Stimulated activated CD8-positive, alpha-beta memory T cell treated with anti-CD3 and anti-CD28 coated beads, Interleukin-7, amount 100 ng/mL, for 48 hours (primary cell): ENCODE results near the gene OOSP4A.
"Not testable (repeated sequence)": the region's sequence is repeated elsewhere in the genome, so short reads cannot be mapped to it uniquely, and the experiment has no call there.

Experiments
- DNase-seq, 2 donors: peaks; one replicate each; pipeline ENCODE4 v3.0.0-alpha.2; 2020; ENCODE audit warnings: low read depth in 1 of 2; ENCODE audit errors: extremely low read depth in 1 of 2

Gene OOSP4A

DNA sequence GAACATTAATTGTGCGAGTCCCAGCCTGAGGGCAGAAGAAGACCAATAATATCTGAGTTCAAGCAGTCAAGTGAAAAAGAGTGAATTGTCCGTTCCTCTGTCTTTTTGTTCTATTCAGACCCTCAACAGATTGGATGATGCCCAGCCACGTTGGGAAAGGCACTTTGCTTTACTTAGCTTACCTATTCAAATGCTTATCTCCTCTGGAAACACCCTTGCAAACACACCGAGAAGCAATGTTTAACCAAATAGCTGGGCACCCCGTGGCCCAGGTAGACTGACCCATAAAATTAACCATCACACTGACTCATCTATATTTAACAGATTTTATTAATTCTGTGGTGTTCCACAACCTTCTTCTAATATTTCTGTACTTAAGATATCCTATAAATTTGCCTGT, 9.3 kb downstream of the OOSP4A start:
- DNase-seq, result no peak

DNA sequence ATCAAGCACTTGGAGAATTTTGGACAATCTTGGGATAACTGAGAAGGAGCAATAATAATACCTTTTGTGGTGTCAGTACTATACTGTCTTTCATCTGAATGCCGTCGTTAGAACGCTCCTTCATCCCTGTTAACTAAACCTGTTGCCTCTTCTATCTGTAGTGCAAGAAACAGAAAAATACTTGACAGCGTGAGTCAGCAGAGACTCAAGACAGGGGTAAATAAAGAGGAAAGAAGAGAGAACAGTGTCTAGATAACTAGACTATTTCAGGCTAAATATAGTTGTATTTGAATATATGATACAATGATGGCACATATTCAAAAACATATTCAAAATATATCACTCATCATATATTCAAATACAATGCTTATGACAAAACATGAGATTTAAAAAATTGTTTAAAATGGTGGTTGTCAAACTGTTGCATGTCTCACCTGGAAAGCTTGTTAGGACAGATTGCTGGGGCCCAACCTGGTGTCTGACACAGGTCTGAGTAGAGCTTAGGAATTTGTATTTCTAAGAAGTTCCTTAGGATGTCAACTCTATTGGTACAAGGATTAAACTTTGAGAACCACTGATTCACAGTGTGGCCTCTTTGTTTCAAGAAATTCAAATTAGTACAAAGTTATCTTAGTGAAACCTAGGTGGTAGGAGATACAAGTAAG, 17.4 kb downstream of the OOSP4A start:
- no peak for DNase-seq

DNA sequence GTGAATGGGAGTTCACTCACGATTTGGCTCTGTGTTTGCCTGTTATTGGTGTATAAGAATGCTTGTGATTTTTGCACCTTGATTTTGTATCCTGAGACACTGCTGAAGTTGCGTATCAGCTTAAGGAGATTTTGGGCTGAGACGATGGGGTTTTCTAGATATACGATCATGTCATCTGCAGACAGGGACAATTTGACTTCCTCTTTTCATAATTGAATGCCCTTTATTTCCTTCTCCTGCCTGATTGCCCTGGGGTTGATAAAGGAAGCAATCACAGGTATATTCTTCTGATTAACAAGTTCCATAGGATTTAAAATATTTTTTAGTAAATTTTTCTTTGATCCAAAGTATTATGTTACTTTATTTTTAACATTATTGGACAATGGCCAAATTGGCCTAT, 18.2 kb downstream of the OOSP4A start:
- not testable (repeated sequence) for DNase-seq

DNA sequence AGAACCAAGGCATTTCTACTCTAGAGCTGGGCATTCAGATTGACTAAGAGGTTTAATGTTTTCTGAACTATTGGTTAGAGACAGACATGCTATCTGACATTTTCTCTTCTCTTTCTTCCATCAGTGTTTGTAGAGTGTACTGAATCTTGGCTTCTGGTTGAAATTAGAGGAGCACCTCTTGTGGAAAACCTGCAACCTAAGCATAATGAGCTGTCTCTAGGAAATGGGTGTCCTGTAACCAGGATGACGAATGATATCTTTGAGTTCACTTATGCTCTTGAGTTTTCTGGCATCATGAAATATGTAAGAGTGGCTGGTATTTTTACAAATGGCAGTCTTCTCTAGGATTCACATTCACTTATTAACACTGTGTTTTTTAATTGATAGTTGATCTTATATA, 19.4 kb downstream of the OOSP4A start:
- DNase-seq, result no peak

DNA sequence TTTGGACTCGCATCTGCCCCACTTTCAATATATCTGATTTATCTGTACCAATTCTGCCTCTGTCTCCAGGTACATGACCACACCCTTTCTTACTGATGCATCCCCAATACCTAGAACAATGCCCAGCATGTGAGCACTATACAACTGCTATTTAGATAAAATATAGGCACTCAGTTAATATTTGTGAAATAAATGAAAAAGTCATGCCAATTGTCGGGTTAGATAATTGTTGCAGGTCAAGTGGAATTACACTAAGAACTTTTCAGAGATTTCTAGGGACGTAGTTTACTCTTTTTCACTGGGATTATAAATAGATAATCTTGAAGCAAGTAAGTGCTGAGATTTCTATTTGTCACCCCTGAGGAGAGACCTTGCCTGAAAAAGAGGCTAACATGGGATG, 20.5 kb downstream of the OOSP4A start:
- no peak for DNase-seq

DNA sequence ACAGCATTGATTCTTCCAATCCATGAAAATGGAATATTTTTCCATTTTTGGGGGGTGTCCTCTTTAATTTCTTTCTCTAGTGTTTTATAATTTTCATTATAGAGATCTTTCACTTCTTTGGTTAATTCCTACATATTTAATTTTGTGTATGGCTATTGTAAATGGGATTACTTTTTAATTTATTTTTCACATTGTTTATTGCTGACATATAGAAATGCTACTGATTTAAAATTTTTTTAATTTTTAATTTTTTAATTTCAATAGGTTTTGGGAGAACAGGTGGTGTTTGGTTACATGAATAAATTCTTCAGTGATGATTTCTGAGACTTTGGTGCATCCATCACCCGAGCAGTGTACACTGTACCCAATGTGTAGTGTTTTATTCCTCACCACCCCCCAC, 26.6 kb downstream of the OOSP4A start:
- DNase-seq, result no peak

DNA sequence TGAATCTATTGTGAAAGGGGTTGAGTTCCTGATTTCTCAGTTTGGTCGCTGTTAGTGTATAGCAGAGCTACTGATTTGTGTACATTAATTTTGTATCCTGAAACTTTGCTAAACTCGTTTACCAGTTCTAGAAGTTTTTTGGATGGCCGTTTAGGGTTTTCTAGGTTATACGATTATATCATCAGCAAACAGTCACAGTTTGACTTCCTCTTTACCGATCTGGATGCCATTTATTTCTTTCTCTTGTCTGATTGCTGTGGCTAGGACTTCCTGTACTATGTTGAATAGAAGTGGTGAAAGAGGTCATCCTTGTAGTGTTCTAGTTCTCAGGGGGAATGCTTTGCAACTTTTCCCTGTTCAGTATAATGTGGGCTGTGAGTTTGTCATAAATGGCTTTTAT, 28.6 kb downstream of the OOSP4A start:
- DNase-seq, result no peak

DNA sequence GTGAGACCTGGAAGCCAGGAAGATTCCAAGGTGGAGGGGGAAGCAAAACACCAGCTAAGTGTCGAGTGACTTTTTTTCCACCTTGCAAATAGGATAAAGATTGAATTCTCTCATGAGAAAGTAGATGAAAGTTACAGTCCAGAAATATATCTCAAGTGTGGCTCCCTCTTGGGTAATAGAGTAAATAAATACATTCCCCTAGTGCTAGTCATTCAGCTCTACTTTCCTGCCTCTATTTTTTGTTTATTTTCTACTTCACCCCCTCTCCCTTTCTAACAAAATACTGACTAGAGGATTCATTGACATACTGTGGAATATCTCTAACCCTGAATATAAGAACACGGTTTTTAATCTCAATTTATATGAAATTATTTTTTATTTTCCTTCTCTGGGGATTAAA, 34.0 kb downstream of the OOSP4A start:
- no peak for DNase-seq

DNA sequence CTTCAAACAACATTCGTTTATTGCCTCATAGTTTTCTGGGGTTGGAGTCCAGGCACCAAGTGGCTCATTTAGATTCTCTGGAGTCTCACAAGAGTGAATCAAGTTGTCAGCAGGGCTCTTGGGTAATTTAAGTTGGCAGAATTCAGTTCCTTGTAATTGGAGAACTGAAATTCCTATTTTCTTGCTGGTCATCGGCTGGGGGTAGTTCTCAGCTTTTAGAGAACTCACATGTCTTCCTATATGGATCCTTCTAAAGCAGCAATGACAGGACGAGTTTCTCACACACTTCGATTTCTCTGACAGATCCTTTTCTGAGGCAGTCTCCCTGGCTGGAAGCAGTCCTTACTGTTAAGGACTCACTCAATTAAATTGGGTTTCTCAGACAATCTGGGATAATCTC, 35.9 kb downstream of the OOSP4A start:
- no peak for DNase-seq

DNA sequence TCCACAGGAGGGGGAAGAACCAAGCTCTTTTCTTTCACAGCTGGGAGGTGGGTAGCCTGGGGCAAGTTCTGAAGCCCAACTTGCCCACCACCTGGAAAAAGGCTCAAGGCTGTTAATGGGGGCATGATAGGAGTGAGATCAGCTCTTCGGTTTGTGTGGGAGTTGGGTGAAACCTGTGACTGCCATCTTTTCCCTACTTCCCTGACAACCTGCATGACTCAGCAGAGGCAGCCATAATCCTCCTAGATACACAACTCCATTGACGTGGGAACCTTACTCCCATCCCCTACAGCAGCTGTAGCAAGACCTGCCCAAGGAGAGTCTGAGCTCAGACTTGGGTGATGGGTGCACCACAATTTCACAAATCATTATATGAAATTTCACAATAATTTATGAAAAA, 39.9 kb downstream of the OOSP4A start:
- no peak for DNase-seq

DNA sequence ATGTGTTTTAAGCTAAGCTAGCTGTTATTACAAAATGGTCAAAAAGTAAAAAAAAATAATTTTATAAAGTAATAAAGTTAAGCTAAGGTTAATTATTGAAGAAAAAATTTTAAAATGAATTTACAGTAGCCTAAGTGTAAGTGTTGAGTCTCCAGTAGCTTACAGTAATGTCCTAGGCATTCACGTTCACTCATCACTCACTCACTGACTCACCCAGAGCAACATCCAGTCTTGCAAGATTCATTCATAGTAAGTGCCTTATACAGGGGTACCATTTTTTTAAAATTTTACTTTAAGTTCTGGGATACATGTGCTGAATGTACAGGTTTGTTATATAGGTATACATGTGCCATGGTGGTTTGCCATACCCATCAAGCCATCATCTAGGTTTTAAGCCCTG, 41.5 kb downstream of the OOSP4A start:
- no peak for DNase-seq

DNA sequence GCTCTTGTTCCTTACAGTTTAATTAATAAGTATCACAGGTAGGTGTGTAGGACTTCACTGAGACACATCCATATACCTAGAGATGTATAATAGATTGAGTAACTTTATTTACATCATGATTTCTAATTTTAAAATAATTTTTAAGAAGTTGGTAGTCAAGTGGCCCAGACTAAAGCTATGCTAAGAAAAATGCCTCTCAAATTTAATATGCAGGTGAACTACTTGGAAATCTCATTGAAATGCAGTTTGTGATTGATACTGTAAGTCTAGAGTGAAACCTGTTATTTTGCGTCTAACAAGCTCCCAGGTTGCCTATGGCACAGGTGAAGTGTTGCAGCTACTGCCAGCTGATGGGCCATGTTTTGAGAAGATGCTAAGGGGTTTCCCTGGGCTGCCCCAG, 53.0 kb downstream of the OOSP4A start, which contains the start of gene OOSP4B:
TSS of gene OOSP4B (plus strand) at position 301 of the 400 bp plus-strand sequence.
- no peak for DNase-seq

DNA sequence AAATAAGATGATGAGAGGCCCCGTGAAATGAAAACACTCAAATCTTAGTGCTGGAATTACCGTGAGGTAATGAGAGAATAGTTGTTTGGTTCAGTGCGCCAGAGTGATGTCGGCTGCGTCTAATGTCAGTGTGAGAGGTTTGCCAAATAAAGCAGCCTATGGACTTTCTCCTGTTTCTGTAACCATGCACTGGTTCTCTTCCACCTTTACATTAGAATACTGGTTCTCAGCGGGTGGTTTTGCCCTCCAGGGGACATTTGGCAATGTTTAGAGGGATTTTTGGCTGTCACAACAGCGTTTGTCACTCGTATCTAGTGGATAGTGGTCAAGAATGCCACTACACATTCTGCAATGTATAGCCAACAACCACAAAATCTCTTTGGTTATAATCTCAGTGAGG, 54.2 kb downstream of the OOSP4A start:
- no peak for DNase-seq
